GM18951 (cell line): Measurements from ENCODE around the gene HS3ST3B1.

Experiments
- POLR2A ChIP-seq: IDR thresholded peaks from 4 replicates; pipeline ENCODE4 v1.6.1; 2011; ENCODE audit warnings: mild to moderate bottlenecking; ENCODE audit not compliant: insufficient read length, insufficient read depth; ENCODE audit errors: extremely low read depth
- in situ Hi-C: fragments of 300-500 bp; cut with MboI; formaldehyde crosslinking; loops from one replicate; pipeline ENCODE4 v1.12.0; 2022; ENCODE audit warnings: low sequenced_read_pairs, mixed read lengths, inconsistent platforms; ENCODE audit not compliant: unreplicated experiment

The HS3ST3B1 gene

DNA sequence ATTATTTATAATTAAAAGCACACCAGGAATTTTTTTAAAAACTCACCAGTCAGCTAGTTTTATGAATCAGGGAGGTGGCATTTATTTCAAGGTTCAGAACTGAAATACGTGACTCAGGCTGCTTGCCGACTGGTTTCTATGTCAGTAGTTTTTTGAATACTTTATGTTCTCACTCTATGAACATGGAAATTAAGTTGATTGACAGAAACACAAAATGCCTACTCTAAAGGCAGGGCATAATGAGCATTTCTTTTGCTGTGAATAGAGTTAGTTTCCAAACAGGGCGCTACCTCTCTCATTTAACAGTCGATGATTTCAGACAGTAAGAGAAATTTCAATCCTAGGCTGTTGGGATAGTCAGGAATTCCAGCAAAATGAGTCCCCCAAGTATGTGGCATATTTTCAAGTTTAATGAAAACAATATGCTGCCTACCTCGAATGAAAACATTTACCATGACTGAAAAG lies 6.7 kb downstream of the HS3ST3B1 start:
- no peak for TF ChIP-seq POLR2A
- in situ Hi-C loops: loop anchor here (25.0 kb wide), 1 partner anchor 720 kb away; no protein-coding TSS in a partner anchor

DNA sequence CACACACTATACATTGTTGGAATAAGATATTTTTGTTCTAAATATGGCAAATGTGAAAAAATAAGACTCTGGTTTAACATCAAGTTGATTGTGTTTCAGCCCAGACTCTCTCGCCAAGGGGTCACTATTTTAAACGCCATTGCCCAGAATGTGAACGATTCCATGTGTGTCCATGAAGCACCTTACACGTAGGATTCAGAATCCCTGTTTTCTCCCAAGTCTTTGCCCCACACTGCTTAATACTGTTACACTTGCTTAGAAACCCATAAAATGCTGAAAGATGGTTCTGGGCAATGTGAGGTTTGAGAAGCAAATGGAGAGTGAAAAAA lies 7.7 kb downstream of the HS3ST3B1 start:
- no peak for TF ChIP-seq POLR2A
- in situ Hi-C loops: loop anchor here (25.0 kb wide), 1 partner anchor 721 kb away; no protein-coding TSS in a partner anchor

DNA sequence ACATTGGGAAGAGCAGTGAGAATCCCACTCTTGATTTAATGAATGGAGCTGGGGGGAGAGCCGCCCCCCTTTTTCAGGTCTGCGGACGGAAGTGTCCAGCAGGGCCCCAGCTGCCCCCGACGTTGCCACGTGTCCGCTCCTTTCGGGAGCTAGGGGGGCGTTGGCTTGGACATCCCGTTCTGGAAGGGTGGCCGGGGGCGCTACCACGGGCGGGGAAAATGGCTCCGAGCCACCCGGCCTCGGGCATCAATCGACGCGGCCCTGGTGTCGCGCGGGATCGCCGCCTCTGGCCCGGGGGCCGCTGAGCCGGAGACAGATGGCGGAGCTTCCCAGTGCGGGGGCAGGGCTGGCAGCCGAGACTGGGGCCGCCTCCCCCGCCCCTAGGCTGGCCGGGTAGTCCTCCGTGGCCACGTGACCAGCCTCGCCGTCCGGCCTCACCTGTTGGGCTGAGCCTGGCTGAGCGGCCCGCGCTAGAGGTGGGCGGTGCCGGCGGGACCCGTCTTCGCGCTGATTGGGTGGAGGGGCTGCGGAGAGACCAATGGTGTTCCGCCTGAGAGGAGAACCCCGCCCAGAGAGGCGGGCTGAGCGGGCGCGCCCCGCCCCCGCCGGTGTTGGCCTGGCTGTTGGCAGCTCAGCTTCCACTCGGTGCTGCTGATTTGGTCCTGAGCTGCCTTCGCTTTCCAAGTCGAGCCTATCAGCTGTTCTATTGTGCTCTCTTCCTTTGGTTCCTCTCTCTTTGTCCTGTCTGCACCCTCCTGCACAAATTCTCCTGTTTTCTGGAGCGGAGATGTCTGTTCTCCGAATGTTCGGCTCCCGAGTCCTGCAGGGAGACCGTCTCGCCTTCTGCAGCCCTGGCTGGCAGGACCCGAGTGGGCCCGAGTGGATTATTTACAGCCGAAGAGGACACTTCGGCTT lies 8.3 kb downstream of the HS3ST3B1 start:
- in situ Hi-C loops: loop anchor here (25.0 kb wide), 1 partner anchor 722 kb away; no protein-coding TSS in a partner anchor
- TF ChIP-seq POLR2A: no peak

DNA sequence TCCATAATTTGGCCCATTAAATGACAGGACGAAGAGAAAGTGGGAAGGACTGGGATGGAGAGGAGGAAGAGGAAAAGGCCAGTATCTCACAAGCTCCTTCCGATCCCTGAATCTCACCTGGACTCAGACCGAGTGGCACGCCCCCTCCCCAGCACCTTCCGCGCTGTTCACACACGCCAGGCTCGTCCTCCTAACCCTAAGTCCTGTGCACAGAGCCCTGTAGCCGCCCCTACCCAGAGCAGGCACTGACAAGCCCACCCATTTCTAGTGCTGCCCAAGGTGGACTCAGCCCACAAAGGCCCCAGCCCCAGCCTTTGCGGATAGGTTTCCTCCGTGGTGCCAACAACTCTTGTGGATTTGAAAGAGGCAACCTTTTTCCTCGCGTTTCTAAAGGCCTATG lies 9.2 kb downstream of the HS3ST3B1 start:
- in situ Hi-C loops: loop anchor here (25.0 kb wide), 1 partner anchor 723 kb away; no protein-coding TSS in a partner anchor
- TF ChIP-seq POLR2A: no peak

DNA sequence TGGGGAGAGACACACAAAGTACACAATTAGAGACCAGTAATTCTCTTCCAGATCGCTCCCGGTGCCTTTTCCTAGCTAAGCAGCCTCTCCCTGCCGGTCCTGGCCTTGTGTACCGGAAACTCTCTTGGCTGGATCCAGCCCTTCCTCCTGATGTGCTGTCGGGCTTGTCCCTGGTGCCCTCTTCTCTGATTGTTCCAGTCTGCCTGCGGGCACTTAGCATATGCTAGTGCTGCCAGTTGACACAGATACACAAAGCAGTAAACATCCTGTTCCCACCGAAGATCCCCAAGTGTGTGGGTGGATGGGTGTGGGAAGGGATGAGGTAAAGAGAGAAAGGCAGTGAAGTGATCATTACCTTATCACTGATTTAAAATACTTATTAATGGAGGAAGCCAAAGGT lies 9.7 kb downstream of the HS3ST3B1 start:
- in situ Hi-C loops: loop anchor here (25.0 kb wide), 1 partner anchor 723 kb away; no protein-coding TSS in a partner anchor
- TF ChIP-seq POLR2A: no peak

DNA sequence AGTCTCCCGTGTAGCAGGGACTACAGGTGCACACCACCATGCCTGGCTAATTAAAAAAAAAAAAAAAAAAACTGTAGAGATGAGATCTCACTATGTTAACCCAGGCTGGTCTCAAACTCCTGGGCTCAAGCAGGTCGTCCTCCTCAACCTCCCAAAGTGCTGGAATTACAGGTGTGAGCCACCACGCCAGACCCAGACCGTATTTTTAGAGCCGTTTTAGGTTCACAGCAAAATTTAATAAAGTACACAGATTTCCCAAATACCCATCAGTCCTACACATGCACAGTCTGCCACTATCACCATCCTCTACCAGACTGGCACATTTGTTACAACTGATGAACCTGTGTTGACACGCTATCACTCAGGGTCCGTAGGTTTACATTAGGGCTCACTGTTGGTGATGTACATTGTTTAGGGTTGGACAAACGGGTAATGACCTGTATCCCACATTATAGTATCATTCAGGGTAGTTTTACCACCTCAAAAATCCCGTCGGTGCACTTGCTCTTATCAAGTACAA lies 10.4 kb downstream of the HS3ST3B1 start:
- in situ Hi-C loops: loop anchor here (25.0 kb wide), 1 partner anchor 724 kb away; no protein-coding TSS in a partner anchor
- no peak for TF ChIP-seq POLR2A

DNA sequence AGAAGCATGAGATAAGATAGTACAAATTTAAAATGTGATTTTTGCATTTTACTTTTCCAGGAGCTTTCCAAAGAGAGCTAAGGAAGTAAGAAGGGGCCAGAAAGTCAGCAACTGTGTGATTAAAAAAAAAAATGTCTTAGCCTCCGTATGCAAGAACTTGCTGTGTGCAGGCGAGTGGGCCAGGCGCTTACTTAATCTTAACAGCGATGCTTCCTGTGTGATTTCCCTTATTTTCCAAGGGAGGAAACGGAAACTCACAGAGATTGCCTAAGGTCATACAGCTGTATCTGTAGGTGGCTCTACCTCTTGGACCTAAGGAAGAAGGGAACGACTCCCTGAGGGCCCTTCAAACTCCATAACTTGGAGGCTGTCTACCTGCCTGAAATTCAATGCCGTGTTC lies 11.1 kb downstream of the HS3ST3B1 start:
- in situ Hi-C loops: loop anchor here (25.0 kb wide), 1 partner anchor 725 kb away; no protein-coding TSS in a partner anchor
- TF ChIP-seq POLR2A: no peak

DNA sequence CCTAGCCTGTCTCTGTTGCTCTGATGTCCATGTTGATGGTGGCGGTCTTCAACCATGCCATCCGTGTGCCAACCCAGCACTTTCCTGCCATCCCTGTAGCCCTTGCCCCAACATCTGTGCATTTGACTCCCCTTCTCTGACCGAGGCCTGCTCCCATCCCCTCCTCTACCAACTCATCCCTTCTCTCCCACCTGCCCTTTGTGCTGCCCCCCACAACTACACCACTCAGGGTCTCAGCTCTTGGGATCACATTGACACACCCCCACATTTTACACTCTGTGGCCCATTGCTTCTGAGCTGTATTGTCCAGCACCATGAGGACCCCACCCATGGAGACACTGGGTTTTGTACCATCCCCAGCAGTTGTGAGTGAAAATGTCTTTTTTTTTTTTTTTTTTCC lies 11.6 kb downstream of the HS3ST3B1 start:
- in situ Hi-C loops: loop anchor here (25.0 kb wide), 1 partner anchor 725 kb away; no protein-coding TSS in a partner anchor
- no peak for TF ChIP-seq POLR2A

DNA sequence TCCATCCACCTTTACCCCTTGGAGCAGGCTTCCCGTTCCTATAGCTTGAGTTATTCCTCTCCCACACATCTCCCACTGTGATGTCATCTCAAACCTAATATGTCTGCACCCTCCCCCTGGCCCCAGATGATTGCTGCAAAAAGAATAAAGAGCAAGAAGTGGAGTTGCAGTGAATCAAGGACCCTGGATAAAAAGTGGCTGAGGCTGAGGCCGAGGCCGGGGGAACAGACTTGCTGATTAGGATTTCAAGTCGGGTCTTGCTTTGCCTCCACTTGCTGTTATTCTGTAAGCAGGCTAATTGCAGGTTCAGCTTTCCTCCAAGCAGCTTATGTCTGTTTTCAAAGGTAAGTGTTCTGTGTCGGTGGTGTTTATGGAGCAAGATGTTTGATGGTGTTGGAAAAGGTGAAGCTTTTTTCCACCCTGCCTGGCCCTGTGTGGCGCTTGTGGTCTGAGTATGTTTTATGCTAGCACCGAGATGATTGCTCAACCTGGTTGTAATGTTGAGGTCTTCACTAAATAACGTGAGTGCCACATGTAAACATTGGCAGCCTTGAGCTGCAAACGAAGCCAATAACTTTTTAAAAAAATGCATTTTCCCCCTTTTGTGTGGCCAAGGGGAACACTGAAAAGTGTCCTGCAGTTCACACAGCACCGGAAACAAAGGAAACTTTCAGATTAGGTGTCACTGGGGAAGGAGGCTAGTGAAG lies 15.4 kb downstream of the HS3ST3B1 start:
- TF ChIP-seq POLR2A: no peak
- in situ Hi-C loops: loop anchor here (25.0 kb wide), 1 partner anchor 729 kb away; no protein-coding TSS in a partner anchor

DNA sequence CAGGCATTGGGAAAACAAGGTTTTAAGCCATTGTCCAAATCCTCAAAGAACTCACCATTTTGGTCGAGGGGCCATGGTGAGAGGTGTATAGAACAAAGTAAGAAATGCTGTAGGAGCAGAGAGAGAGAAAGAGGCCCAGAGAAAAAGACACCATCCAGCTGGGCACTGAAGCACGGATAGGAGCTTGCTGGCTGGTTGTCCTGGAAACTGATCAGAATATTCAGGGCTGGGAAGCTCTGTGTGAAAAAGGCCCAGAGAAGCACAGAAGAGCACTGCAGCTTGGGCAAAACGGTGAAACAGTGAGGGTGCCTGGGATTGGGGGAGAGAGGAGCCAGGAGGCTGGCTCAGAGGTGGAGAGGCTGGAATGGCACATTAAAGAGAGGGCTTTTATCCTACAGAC lies 16.5 kb downstream of the HS3ST3B1 start:
- in situ Hi-C loops: loop anchor here (25.0 kb wide), 1 partner anchor 730 kb away; no protein-coding TSS in a partner anchor
- TF ChIP-seq POLR2A: no peak

DNA sequence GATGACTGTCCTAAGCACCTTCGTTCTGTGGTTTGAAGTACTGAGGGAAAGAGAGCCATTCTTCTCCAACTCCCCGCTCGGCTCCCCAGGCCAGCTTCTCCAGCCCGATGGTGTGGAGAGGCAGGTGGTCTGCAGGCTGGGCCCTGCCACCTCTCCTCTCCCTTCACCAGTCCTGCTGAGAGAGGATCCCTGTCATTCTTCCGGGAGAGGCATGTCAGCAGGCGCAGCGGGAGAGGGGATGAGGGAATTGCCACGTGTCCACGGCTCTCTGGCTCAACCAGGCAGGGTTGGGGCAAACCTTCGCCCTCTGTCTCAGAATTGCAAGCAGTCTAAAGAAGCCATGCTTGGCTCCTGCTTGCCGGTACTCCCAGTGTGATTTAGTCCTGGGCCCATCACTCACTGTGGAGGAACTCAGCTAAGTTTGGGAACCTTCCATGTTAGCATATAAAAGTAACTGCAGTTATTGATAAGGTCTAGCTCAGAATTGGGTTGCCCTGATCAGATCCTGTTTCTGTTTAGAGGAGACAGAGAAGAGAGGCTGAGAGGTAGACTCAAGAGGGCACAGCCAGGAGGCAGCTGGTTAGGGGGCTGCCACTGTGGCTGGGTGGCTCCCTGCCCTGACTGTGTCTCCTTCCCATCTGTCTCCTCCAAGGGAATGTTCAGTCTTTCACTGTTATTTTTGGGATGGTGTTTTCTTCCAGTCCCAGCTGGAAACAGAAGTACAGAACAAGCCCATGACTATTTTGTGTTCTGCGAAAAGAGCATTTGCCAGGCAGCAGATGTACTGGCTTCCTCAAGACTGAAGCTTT lies 17.4 kb downstream of the HS3ST3B1 start:
- in situ Hi-C loops: loop anchor here (25.0 kb wide), 1 partner anchor 731 kb away; no protein-coding TSS in a partner anchor
- no peak for TF ChIP-seq POLR2A

DNA sequence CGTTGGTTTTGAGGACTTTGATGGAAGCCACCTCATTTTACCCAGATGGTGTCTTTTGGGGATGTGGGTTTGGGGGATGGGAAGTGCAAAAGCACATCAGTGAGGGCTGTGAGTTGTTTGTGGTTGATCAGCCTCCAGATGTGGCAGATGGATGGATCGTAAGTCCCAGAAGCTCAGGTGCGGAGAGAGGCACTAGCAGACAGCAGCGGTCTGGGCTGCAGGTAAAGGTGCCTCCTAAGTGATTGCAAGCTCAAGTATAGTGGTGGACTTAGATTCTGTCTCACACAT lies 18.0 kb downstream of the HS3ST3B1 start:
- in situ Hi-C loops: loop anchor here (25.0 kb wide), 1 partner anchor 732 kb away; no protein-coding TSS in a partner anchor
- no peak for TF ChIP-seq POLR2A
